ENCODE results near the gene MINDY4. TPM values are rescaled to one million over a fixed set of nuclear protein-coding genes. Genes with fewer than 3 reads are reported as not detected.

The MINDY4 gene
- total RNA-seq, 2 donors from 2014 or later = 0.93 to 2.5 TPM

DNA sequence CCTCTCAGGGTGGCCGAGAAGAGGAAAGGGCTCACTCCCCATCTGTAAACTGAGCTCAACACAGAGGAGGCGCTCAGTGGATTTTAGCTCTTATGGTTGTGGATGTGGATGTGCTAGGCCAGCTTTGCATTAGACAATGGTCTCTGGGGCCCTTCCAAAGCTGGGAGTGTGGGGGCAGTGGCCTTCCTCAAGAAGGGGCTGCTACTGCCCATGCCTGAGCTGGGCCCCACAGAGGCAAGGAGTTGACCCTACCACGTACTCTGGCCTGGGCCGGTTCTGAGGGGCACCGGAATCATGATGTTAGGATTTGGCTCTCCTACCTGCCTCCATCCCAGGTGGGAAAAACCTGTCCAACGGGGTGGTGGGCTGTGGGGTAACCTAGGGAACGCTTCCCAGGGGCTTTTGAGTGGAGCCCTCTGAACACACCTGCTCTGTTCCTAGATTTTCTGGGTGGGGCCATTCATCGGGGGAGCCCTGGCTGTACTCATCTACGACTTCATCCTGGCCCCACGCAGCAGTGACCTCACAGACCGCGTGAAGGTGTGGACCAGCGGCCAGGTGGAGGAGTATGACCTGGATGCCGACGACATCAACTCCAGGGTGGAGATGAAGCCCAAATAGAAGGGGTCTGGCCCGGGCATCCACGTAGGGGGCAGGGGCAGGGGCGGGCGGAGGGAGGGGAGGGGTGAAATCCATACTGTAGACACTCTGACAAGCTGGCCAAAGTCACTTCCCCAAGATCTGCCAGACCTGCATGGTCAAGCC lies 152.0 kb downstream of the MINDY4 start:
- Mint-ChIP-seq H3K9me3 (peaks cover 2% of the 10 kb centered on the region), H3K4me3 (no peak overlapping the region), H3K27me3 (no peaks in the 10 kb centered on the region), H3K27ac (no peak overlapping the region), H3K36me3 (no peaks in the 10 kb centered on the region), H3K4me1 (ENCODE audit: low read depth in 2 of 2) (no peaks in the 10 kb centered on the region)
- ATAC-seq = no peak
- DNase-seq (ENCODE audit: low spot score) = peak; percentile 39

DNA sequence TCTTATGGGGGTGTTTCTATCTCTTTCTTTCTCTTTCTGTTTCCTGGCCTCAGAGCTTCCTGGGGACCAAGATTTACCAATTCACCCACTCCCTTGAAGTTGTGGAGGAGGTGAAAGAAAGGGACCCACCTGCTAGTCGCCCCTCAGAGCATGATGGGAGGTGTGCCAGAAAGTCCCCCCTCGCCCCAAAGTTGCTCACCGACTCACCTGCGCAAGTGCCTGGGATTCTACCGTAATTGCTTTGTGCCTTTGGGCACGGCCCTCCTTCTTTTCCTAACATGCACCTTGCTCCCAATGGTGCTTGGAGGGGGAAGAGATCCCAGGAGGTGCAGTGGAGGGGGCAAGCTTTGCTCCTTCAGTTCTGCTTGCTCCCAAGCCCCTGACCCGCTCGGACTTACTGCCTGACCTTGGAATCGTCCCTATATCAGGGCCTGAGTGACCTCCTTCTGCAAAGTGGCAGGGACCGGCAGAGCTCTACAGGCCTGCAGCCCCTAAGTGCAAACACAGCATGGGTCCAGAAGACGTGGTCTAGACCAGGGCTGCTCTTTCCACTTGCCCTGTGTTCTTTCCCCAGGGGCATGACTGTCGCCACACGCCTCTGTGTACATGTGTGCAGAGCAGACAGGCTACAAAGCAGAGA lies 152.7 kb downstream of the MINDY4 start:
- Mint-ChIP-seq H3K9me3 (peaks cover 2% of the 10 kb centered on the region), H3K36me3 (no peaks in the 10 kb centered on the region), H3K27me3 (no peaks in the 10 kb centered on the region), H3K4me1 (ENCODE audit: low read depth in 2 of 2) (no peaks in the 10 kb centered on the region), H3K27ac (no peak overlapping the region), H3K4me3 (no peak overlapping the region)
- DNase-seq (ENCODE audit: low spot score) (peak; percentile 42), ATAC-seq (no peak)

DNA sequence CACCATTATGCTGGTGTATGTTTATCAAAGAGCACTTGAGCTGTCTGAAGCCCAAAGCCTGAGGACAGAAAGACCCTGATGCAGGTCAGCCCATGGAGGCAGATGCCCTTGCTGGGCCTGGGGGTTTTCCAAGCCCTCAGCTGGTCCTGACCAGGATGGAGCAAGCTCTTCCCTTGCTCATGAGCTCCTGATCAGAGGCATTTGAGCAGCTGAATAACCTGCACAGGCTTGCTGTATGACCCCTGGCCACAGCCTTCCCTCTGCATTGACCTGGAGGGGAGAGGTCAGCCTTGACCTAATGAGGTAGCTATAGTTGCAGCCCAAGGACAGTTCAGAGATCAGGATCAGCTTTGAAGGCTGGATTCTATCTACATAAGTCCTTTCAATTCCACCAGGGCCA lies 153.4 kb downstream of the MINDY4 start:
- ATAC-seq = no peak
- H3K4me3 Mint-ChIP-seq = no peak overlapping the region
- no peak overlapping the region for H3K27ac Mint-ChIP-seq
- no peaks in the 10 kb centered on the region for H3K36me3 Mint-ChIP-seq
- H3K4me1 Mint-ChIP-seq (ENCODE audit: low read depth in 2 of 2) = no peaks in the 10 kb centered on the region
- H3K9me3 Mint-ChIP-seq = peaks cover 2% of the 10 kb centered on the region
- H3K27me3 Mint-ChIP-seq = peaks cover 0 to 3% of the 10 kb centered on the region in 2 donors
- peak; percentile 12 for DNase-seq (ENCODE audit: low spot score)

DNA sequence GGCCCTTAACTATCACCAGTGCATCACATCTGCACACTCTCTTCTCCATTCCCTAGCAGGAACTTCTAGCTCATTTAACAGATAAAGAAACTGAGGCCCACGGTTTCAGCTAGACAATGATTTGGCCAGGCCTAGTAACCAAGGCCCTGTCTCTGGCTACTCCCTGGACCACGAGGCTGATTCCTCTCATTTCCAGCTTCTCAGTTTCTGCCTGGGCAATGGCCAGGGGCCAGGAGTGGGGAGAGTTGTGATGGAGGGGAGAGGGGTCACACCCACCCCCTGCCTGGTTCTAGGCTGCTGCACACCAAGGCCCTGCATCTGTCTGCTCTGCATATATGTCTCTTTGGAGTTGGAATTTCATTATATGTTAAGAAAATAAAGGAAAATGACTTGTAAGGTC lies 153.9 kb downstream of the MINDY4 start:
- ATAC-seq = no peak
- Mint-ChIP-seq H3K4me1 (ENCODE audit: low read depth in 2 of 2) (no peaks in the 10 kb centered on the region), H3K4me3 (no peak overlapping the region), H3K9me3 (peaks cover 2% of the 10 kb centered on the region), H3K27ac (no peak overlapping the region), H3K36me3 (no peaks in the 10 kb centered on the region), H3K27me3 (peaks cover 0 to 4% of the 10 kb centered on the region in 2 donors)
- DNase-seq (ENCODE audit: low spot score) = peak; percentile 13

DNA sequence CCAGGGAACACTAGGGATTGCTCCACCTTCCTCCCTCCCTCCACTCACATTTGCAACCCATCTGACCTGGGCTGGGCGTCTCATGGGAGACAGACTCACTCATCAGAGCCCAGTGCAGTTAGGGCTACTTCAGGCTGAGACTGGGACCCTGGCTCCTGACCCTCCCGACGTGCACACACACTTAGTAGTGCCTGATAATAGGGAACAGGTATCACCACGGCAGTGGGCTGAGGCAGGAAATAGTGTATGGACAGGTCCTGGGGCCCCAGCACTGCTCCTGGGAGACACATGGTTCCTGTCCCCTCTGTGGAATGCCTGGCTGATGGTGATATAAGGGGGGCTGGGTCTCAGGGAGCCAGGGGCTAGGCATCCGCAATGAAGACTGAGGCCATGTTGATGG lies 154.7 kb downstream of the MINDY4 start:
- H3K4me1 Mint-ChIP-seq (ENCODE audit: low read depth in 2 of 2) = no peaks in the 10 kb centered on the region
- peaks cover 0 to 4% of the 10 kb centered on the region in 2 donors for H3K27me3 Mint-ChIP-seq
- no peaks in the 10 kb centered on the region for H3K36me3 Mint-ChIP-seq
- H3K9me3 Mint-ChIP-seq = peaks cover 2% of the 10 kb centered on the region
- ATAC-seq (no peak), DNase-seq (ENCODE audit: low spot score) (peak; percentile 8)
- no peak overlapping the region for H3K4me3 Mint-ChIP-seq
- no peak overlapping the region for H3K27ac Mint-ChIP-seq

DNA sequence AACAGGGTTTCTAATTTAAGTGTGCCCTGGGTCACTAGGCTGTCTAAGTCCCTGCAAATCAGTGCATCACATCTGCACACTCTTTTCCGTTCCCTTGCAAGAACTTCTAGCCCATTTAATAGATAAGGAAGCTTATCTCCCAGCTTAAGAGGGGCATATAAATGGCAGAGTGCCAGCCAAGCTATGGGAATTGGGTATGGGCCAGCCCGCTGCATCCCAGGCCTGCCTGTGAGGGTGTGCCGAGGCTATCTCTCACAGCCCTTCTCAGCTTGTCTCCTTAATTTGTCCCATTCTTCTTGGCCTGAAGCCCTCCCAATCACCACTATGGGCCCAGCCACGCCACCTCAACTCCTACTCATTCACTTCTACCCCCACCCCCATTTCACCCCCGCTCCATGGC lies 155.1 kb downstream of the MINDY4 start:
- ATAC-seq (no peak), DNase-seq (ENCODE audit: low spot score) (peak; percentile 31)
- Mint-ChIP-seq H3K27me3 (peaks cover 0 to 4% of the 10 kb centered on the region in 2 donors), H3K4me1 (ENCODE audit: low read depth in 2 of 2) (no peaks in the 10 kb centered on the region), H3K36me3 (no peaks in the 10 kb centered on the region), H3K4me3 (no peak overlapping the region), H3K9me3 (peaks cover 2% of the 10 kb centered on the region), H3K27ac (no peak overlapping the region)

DNA sequence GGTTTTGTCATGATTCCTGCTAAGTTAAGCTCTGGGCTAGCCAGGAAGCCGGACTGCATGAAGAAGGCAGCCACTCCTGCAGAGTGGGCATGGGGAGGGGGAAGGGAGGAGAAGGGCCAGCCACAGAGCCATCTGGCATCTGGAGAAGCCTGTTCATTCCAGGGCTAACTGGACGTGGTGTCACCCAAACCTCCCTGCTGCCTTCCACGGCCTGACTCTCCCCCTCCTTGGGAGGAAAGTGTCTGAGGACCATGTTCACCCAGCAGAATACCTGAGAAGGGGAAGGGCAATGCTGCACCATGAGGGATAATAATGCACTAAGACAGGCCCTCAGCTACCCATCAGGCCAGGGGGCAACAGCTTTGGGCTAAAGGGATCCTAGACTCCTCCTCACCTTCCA lies 155.8 kb downstream of the MINDY4 start:
- DNase-seq (ENCODE audit: low spot score) = peak; percentile 29
- no peaks in the 10 kb centered on the region for H3K4me1 Mint-ChIP-seq (ENCODE audit: low read depth in 2 of 2)
- H3K27ac Mint-ChIP-seq = no peak overlapping the region
- no peak for ATAC-seq
- H3K27me3 Mint-ChIP-seq = peaks cover 0 to 4% of the 10 kb centered on the region in 2 donors
- H3K36me3 Mint-ChIP-seq = no peaks in the 10 kb centered on the region
- peaks cover 2% of the 10 kb centered on the region for H3K9me3 Mint-ChIP-seq
- H3K4me3 Mint-ChIP-seq = no peak overlapping the region

DNA sequence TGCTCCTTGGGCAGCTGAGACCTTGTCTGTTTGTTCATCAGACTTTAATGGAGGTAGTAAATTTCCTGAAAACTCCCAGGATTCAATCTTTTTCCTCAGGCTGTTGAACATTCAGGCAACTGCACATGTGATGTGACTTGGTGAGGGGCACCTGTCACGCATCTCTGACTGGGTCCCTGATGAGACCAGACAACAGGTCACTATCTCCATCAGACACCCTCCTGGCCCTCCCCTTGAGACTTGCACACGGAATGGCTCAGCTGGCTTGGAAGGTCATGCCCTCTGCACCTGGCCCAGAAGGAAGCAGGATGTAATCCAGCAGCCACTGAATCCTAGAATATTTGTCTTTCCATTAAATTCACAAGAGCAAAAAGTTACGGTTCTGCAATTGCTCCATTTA lies 156.3 kb downstream of the MINDY4 start:
- no peak for ATAC-seq
- Mint-ChIP-seq H3K27ac (no peak overlapping the region), H3K4me1 (ENCODE audit: low read depth in 2 of 2) (no peaks in the 10 kb centered on the region), H3K27me3 (peaks cover 0 to 4% of the 10 kb centered on the region in 2 donors), H3K9me3 (peaks cover 2% of the 10 kb centered on the region), H3K36me3 (no peaks in the 10 kb centered on the region), H3K4me3 (no peak overlapping the region)
- DNase-seq (ENCODE audit: low spot score) = peak; percentile 39

DNA sequence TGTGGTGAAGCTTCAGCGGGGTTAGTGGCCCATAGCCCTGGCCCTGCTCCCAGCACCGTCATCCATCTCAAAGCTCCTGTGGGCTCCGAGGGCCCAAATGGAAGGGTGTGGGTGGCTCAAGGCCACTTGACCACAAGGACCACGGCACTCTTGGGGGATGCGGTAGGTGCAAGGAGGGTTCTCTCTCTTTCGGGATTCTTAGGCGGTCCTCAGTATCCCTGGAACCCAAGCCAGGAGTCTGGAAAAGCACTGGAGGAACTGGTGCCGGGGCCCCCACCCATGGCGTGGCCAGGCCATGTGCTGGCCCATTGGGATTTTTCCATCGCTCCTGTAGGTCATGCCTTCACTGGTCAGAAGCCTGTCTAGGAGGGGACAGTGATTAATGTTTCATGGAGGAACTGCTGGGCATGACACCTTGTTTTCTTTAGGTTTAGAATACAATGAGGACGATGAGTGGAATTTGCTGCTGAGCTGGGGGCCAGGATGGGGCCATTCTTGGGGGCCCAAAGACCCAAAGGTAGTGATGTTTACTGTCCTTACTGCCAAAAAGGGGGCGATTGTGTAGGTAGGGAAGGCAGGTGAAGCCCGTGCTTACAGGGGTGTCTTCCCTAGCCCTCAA lies 157.1 kb downstream of the MINDY4 start:
- no peak overlapping the region for H3K27ac Mint-ChIP-seq
- H3K4me1 Mint-ChIP-seq (ENCODE audit: low read depth in 2 of 2) = no peaks in the 10 kb centered on the region
- peak; percentile 18 for DNase-seq (ENCODE audit: low spot score)
- H3K4me3 Mint-ChIP-seq = no peak overlapping the region
- peaks cover 0 to 4% of the 10 kb centered on the region in 2 donors for H3K27me3 Mint-ChIP-seq
- no peak for ATAC-seq
- H3K9me3 Mint-ChIP-seq = peaks cover 2% of the 10 kb centered on the region
- no peaks in the 10 kb centered on the region for H3K36me3 Mint-ChIP-seq

DNA sequence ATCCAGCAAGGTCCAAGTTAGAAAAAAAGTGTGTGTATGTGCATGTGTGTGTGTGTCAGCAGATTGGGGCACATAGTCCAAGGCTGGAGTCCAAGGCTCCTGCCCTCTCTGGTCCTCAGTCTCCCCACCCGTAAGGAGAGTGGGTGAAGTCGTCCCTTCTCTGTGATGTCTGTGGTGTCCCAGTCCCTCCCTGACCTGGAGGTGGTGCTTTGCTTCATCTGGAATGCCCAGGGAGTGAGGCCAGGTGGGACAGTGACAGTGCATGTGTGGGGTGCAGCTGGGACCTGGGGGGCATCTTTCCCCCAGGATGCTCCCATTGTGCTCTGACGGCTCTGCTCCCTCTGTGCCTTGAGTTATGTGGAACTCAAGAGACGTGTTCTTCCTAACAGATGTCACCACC lies 158.5 kb downstream of the MINDY4 start:
- no peaks in the 10 kb centered on the region for H3K4me1 Mint-ChIP-seq (ENCODE audit: low read depth in 2 of 2)
- peaks cover 2% of the 10 kb centered on the region for H3K9me3 Mint-ChIP-seq
- no peak overlapping the region for H3K27ac Mint-ChIP-seq
- DNase-seq (ENCODE audit: low spot score) (peak; percentile 2), ATAC-seq (no peak)
- no peak overlapping the region for H3K4me3 Mint-ChIP-seq
- peaks cover 0 to 4% of the 10 kb centered on the region in 2 donors for H3K27me3 Mint-ChIP-seq
- no peaks in the 10 kb centered on the region for H3K36me3 Mint-ChIP-seq

DNA sequence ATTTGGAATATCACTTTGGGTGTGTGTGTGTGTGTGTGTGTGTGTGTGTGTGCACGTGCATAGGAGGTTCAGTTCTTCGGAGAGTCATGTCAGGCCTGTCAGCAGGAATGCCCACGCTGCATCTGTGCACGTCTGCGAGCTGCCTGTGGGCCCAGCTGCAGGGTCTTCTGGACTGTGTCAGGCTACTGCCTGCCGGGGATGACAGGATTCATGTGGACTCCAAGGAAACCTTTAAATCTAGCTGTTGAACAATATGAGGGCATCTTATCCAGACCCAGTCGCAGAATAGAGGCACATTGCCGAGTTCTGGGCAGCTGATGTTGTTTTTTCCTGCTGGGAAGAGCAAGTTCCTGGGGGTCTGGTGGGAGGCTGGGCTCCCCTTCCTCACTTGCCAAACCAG lies 159.4 kb downstream of the MINDY4 start:
- Mint-ChIP-seq H3K4me1 (ENCODE audit: low read depth in 2 of 2) (no peaks in the 10 kb centered on the region), H3K4me3 (no peak overlapping the region), H3K36me3 (no peaks in the 10 kb centered on the region), H3K27ac (no peak overlapping the region), H3K9me3 (peaks cover 2% of the 10 kb centered on the region), H3K27me3 (peaks cover 0 to 4% of the 10 kb centered on the region in 2 donors)
- ATAC-seq (no peak), DNase-seq (ENCODE audit: low spot score) (peak; percentile 28)

DNA sequence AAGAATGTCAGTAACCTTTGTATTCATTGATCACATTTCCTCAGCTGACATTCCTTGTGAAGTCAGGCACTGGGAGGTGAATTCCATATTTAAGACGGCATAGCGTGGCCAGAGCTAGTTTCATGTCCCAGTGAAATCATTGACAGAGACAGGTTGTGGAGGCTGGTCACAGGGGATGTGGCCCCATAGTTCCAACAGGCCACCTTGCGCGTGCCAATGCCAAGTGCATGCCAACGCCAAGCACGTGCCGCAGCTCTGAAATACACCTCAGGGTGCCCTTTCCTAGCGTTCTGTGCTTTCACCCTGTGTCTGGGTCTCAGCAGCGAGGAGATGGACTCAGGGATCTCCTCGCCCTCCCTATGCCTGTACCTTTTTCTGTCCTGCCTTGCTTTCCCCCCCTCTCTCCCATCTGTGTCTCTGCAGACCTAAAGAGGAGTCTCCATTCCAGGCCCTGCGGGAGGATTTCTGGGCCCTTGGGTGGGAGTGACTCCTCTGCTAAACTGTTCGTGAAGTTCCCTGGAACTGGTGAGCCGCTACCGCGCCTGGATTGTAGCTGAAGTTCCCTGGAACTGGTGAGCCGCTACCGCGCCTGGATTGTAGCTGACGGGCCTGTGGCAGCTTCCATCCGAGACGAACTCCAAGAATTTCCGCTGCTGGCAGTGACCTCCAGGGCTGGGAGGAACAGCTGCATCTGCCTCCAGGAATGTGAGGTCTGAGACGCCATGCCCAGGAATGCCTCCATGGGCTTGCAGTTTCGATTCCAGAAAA lies 160.1 kb downstream of the MINDY4 start:
- Mint-ChIP-seq H3K4me1 (ENCODE audit: low read depth in 2 of 2) (no peaks in the 10 kb centered on the region), H3K4me3 (no peak overlapping the region), H3K9me3 (peaks cover 2% of the 10 kb centered on the region), H3K27me3 (peaks cover 0 to 4% of the 10 kb centered on the region in 2 donors), H3K36me3 (no peaks in the 10 kb centered on the region), H3K27ac (no peak overlapping the region)
- peak; percentile 44 for DNase-seq (ENCODE audit: low spot score)
- no peak for ATAC-seq

DNA sequence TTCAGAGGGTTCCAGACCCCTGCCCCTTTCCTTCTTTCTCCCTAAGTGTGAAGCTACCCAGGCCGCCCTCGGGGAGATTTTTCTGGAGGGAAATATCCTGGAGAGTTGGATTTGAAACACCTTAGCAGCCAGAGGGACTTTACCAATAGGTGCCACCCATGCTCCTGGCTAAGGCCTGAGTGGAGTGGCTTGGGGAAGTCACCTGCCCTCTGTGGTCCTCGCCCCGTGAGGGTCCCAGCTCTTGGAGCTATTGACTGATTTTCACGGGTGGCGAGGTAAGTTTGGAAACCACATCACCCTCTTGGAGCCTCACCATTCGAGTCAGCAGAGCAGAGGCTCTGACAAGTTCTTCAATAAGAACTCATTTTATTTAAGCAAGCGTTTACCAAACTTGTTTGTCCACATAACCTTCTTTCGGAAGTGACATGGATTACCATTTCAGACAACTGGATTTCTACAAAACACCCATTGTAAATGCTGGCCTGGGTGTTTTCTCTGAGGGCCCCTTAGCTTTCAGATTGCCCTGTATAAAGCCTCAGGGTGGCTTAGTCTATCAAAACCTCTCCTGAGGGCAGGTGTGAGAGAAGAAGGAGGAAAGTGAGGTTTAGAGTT lies 160.8 kb downstream of the MINDY4 start:
- H3K4me3 Mint-ChIP-seq = no peak overlapping the region
- ATAC-seq = no peak
- peaks cover 2% of the 10 kb centered on the region for H3K9me3 Mint-ChIP-seq
- DNase-seq (ENCODE audit: low spot score) = peak; percentile 56
- H3K27ac Mint-ChIP-seq = no peak overlapping the region
- H3K27me3 Mint-ChIP-seq = peaks cover 0 to 4% of the 10 kb centered on the region in 2 donors
- no peaks in the 10 kb centered on the region for H3K4me1 Mint-ChIP-seq (ENCODE audit: low read depth in 2 of 2)
- no peaks in the 10 kb centered on the region for H3K36me3 Mint-ChIP-seq
